Measurements from ENCODE around the gene OR51F2.

DNA sequence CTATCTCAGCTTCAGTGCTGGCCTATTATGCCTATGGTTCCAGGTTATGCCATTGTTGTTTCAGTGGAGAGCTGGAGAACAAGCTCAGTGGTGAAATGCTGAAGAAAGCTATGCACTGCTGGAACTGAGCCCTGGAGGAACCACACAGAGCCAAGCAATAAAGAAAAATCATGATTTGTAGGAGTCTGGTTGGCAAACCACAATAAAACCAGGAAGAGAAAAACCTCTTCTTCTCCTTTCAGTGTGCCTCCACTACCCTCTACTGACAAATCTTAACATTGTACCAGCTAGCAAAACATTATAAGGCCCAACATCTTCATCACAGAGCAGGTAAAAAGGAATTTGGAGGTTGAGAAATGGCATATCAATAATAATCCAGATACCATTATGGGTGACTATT is 5.3 kb downstream of the OR51F2 start:
- TF ChIP-seq, protein P1, sequence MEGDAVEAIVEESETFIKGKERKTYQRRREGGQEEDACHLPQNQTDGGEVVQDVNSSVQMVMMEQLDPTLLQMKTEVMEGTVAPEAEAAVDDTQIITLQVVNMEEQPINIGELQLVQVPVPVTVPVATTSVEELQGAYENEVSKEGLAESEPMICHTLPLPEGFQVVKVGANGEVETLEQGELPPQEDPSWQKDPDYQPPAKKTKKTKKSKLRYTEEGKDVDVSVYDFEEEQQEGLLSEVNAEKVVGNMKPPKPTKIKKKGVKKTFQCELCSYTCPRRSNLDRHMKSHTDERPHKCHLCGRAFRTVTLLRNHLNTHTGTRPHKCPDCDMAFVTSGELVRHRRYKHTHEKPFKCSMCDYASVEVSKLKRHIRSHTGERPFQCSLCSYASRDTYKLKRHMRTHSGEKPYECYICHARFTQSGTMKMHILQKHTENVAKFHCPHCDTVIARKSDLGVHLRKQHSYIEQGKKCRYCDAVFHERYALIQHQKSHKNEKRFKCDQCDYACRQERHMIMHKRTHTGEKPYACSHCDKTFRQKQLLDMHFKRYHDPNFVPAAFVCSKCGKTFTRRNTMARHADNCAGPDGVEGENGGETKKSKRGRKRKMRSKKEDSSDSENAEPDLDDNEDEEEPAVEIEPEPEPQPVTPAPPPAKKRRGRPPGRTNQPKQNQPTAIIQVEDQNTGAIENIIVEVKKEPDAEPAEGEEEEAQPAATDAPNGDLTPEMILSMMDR (tag by site-specific recombination; IDR thresholded peaks at IDR 0.05): no peak
- TF ChIP-seq ZNF274 (IDR thresholded peaks at IDR 0.05; ENCODE audit: low read length) (no peak), ZNF274 (tag by site-specific recombination; IDR thresholded peaks at IDR 0.05; ENCODE audit: borderline replicate concordance) (no peak), ZNF221 (tag by site-specific recombination; IDR thresholded peaks at IDR 0.05; ENCODE audit: borderline replicate concordance) (no peak), ZNF155 (tag by site-specific recombination; IDR thresholded peaks at IDR 0.05) (no peak), ZNF629 (tag by site-specific recombination; IDR thresholded peaks at IDR 0.05) (no peak), GLI4 (tag by site-specific recombination; IDR thresholded peaks at IDR 0.05) (no peak), ZSCAN23 (tag by site-specific recombination; IDR thresholded peaks at IDR 0.05) (no peak), ZNF843 (tag by site-specific recombination; IDR thresholded peaks at IDR 0.05) (no peak), ZNF830 (tag by site-specific recombination; IDR thresholded peaks at IDR 0.05; ENCODE audit: low read depth) (no peak), ZNF654 (tag by site-specific recombination; IDR thresholded peaks at IDR 0.05; ENCODE audit: low read depth) (peak; percentile 51), ZNF140 (tag by site-specific recombination; IDR thresholded peaks at IDR 0.05) (no peak)
